NOMO-1 treated with dmso at 0.1 percent for 144 hours (cell line): ENCODE results near the gene SETDB1.

ENCODE experiments used
- DNase-seq: peaks from one replicate; lab custom pipeline; 2025; ENCODE audit not compliant: unreplicated experiment; lab: John Stamatoyannopoulos, UW

Gene SETDB1

GRCh38 chr1:151002051-151002450, 75.9 kb downstream of the SETDB1 start:
- no peak for DNase-seq

DNA sequence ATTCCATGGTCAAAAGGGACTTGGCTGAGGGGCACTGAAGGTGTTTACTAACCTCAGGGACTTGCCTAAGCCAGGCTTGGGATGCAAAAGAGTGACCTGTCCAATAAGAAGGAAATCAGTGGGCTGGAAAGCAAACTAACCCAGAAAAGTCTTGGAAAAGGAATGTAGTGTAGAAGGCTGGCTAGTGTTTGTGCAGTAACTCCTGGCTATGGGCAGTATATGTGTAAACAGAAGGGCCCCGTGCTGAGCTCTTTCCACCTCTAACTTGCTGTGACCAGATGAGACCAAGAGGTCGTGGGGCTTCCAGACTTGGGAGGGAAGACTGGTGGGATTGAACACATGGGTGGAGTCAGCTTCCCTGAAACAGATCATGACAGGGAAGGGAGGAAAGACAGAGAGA, 76.4 kb downstream of the SETDB1 start:
- no peak for DNase-seq

- DNase-seq, result peak; percentile 35
Observed at GRCh38 chr1:151003180-151003579, 77.0 kb downstream of the SETDB1 start.

- DNase-seq, result no peak
Observed at GRCh38 chr1:151005729-151006319, 79.7 kb downstream of the SETDB1 start.

DNA sequence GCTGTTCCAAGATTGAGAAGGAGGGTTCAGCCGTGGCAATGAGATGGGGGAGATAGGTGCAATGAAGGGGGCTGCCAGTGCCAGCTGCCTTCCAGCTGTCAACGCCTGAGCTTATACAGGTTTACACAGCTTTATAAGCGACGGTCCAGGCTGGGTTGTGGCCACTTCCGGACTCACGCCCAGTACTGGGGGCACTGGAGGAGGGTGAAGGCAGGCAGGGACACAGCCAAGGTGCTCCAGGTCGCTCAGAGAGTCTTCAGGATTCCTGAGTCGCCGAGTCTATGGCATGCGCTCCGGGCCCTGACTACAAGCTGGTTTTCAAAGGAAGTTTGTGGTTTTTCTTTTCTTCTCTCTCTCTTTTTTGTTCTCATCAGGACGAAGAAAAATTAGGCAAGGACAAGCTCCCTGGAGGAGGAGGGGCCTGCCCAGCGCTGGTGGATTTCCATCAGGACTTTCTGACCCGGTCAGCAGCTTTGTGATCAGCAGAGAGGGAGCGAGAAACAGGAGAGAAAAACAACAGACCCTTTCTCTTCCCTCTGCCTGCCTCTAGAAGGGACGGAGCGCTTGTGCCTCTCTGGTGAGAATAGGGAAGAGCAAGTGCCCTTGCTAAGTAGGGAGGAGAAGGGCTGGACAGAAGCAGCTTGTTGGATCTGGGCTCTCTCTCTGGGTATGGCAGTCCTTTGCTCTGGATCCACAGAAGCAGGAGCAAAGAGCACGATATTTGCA, 80.3 kb downstream of the SETDB1 start, which contains the start of gene MINDY1:
TSS of gene MINDY1 (minus strand) at position 576 of the 726 bp plus-strand sequence. CDS start 4,285 bp downstream, outside the sequence.
- peak; percentile 79 for DNase-seq

- no peak for DNase-seq
Observed at GRCh38 chr1:151007853-151008243, 81.7 kb downstream of the SETDB1 start.

DNA sequence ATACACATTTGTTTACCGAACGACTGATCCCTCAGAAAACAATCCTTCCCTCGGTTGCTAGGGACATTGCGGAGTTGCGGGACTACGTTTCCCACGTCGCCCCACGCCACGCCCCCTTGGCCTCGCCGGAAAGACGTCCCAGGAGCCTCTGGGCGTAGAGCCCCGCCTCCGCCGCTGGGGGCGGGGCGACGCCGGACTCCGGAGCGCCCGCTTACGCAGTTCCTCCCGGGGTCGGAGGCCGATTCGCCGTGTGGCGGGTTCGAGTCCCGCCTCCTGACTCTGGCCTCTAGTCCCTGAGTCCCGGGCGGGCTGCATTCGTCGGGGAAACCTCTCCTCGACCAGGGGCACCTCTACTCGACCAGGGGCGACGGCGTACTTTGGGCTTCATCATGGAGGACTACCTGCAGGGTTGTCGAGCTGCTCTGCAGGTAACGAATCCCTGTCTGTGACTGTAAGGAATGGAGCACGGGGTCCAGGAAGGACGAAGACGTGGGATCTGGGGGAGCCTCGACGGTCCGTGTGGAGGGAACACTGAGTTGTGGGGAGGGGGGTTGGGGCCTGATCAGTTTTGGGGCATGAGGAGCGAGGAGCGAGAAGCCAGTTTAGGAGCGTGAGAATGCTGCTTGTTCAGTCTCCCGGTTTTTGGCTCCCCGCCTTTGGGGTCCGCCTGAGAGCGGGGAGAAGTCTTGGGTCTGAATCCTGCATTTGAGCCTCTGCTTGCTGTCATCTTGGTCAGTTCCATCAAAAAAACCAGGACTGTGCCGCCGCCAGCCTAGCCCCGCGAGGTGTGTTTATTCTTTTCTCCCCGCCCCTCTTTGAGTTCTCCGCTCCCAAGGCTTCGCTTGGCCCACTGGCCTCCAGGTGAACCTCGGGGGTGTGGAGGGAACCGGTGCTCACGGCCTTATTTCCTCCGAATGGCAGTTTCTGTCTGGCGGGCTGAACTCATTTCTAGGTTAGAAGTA, 82.4 kb downstream of the SETDB1 start, which contains the start of gene PRUNE1:
TSS of gene PRUNE1 (plus strand) at position 206 of the 962 bp plus-strand sequence. CDS start at position 390, 184 bp downstream.
- peak; percentile 88 for DNase-seq

GRCh38 chr1:151009206-151009587, 83.0 kb downstream of the SETDB1 start:
- no peak for DNase-seq

GRCh38 chr1:151009674-151010345, 83.6 kb downstream of the SETDB1 start:
- no peak for DNase-seq

GRCh38 chr1:151010346-151010726, 84.2 kb downstream of the SETDB1 start:
- no peak for DNase-seq

GRCh38 chr1:151011154-151011850, 85.1 kb downstream of the SETDB1 start:
- DNase-seq, result no peak

GRCh38 chr1:151012684-151013471, 86.7 kb downstream of the SETDB1 start:
- no peak for DNase-seq

DNA sequence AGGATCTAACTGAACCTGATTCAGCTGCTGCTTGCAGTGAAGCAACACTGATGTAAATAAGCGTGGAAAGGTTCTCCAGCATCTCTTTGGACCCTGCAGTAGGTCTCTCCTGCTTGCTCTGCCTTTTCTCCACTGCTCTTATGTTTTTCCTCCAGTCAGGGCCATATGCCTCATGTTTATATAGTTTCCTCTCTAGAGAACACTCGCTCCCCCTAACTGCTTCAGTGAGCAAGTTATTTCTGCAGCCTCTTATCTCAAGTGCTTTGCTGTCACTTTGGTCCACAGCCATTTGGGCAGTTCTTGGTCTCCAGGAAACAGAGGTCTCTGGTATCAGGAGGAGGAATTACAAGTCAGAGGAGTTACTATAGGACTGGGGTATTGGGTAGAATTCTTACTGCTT, 87.4 kb downstream of the SETDB1 start:
- DNase-seq, result no peak
